Uterus (tissue), 4 donors: ENCODE results near the gene NUCKS1. TPM values are rescaled to one million over a fixed set of nuclear protein-coding genes. Genes with fewer than 3 reads are reported as not detected.

Source experiments
- DNase-seq, 2 donors: peaks; one replicate each; pipeline ENCODE4 v3.0.0-alpha.2; 2019 to 2020
- H3K27ac ChIP-seq, 2 donors: fragments of 200-600 bp; sonication (generic); 1 replicate in 1 of 2; 2 replicates in 1 of 2; pipeline ENCODE4 v1.5.1; 2016 to 2018
- H3K27me3 ChIP-seq, 2 donors: fragments of 200-600 bp; sonication (generic); one replicate each; pipeline ENCODE4 v1.5.1; 2018 to 2019; ENCODE audit warnings: control low read depth in 1 of 2
- H3K36me3 ChIP-seq, 2 donors: fragments of 200-600 bp; sonication (generic); one replicate each; pipeline ENCODE4 v1.5.1; 2019; ENCODE audit warnings: control low read depth in 1 of 2
- H3K4me1 ChIP-seq, 2 donors: fragments of 200-600 bp; sonication (generic); one replicate each; pipeline ENCODE4 v1.5.1; 2018 to 2019; ENCODE audit warnings: control low read depth in 1 of 2
- H3K4me3 ChIP-seq, 2 donors: fragments of 200-600 bp; sonication (generic); 1 replicate in 1 of 2; 2 replicates in 1 of 2; pipeline ENCODE4 v1.5.1; 2018 to 2019; ENCODE audit warnings: mild to moderate bottlenecking in 1 of 2
- H3K9me3 ChIP-seq, 2 donors: fragments of 200-600 bp; sonication (generic); one replicate each; pipeline ENCODE4 v1.5.1; 2019; ENCODE audit warnings: control low read depth in 1 of 2
- POLR2A ChIP-seq, 2 donors: fragments of 450-650 bp; IDR thresholded peaks; one replicate each; pipeline ENCODE4 v1.6.1; 2016; ENCODE audit warnings: antibody characterized with exemption in 2 of 2, mild to moderate bottlenecking in 1 of 2, moderate library complexity in 1 of 2
- intact Hi-C: fragments of 100-400 bp; cut with DNase I; formaldehyde crosslinking; loops from one replicate; pipeline ENCODE4 v1.15.1; 2023; ENCODE audit warnings: low total_unique reads
- total RNA-seq, 4 donors: library from RNA; depleted of rRNA in 3 of 4; stranded (reverse); fragments of >200 nt in 3 of 4; gene quantifications; one replicate each; pipeline versions ENCODE4 v1.1.0 to v1.2.4, GENCODE V29; 2014 to 2023
- TF ChIP-seq, protein P1 (sequence below), 4 experiments: fragments of 200-600 bp in 2 of 4; fragments of 450-650 bp in 2 of 4; sonication (generic) in 2 of 4; IDR thresholded peaks; one replicate each; pipeline ENCODE4 v1.5.1; 2016 to 2019; ENCODE audit warnings: antibody characterized with exemption in 4 of 4, mild to moderate bottlenecking in 2 of 4, moderate library complexity in 1 of 4
- donor health status: DM: yes; HTN: yes; CAD: no.

The NUCKS1 gene
- total RNA-seq, 4 donors from 2014 or later, result 59.4 to 286 (median 159) TPM

DNA sequence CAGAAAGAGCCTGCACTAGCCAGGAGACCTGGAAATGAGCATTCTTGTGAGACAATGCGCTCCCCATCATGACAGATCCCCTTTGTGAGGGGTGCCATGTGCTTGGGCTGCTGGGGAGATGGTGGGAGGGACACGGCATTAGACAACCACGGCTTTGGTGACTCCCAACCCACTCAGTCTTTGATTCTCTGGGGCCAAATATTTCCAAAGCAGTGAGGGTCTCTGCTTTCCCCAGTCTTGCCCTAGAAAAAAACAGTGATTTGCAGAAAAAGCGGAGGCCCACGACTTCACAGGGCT is 79.9 kb downstream of the NUCKS1 start:
- no peaks in the 10 kb centered on the region for H3K9me3 ChIP-seq
- no peaks in the 10 kb centered on the region for H3K4me1 ChIP-seq
- H3K27me3 ChIP-seq, result no peaks in the 10 kb centered on the region
- TF ChIP-seq POLR2A (IDR thresholded peaks at IDR 0.05), result no peak
- TF ChIP-seq, protein P1, sequence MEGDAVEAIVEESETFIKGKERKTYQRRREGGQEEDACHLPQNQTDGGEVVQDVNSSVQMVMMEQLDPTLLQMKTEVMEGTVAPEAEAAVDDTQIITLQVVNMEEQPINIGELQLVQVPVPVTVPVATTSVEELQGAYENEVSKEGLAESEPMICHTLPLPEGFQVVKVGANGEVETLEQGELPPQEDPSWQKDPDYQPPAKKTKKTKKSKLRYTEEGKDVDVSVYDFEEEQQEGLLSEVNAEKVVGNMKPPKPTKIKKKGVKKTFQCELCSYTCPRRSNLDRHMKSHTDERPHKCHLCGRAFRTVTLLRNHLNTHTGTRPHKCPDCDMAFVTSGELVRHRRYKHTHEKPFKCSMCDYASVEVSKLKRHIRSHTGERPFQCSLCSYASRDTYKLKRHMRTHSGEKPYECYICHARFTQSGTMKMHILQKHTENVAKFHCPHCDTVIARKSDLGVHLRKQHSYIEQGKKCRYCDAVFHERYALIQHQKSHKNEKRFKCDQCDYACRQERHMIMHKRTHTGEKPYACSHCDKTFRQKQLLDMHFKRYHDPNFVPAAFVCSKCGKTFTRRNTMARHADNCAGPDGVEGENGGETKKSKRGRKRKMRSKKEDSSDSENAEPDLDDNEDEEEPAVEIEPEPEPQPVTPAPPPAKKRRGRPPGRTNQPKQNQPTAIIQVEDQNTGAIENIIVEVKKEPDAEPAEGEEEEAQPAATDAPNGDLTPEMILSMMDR (IDR thresholded peaks at IDR 0.05), result no peak
- H3K27ac ChIP-seq, result no peak overlapping the region
- intact Hi-C loops, result no loop called here
- H3K4me3 ChIP-seq, result no peak overlapping the region
- no peak for DNase-seq
- H3K36me3 ChIP-seq, result no peaks in the 10 kb centered on the region

DNA sequence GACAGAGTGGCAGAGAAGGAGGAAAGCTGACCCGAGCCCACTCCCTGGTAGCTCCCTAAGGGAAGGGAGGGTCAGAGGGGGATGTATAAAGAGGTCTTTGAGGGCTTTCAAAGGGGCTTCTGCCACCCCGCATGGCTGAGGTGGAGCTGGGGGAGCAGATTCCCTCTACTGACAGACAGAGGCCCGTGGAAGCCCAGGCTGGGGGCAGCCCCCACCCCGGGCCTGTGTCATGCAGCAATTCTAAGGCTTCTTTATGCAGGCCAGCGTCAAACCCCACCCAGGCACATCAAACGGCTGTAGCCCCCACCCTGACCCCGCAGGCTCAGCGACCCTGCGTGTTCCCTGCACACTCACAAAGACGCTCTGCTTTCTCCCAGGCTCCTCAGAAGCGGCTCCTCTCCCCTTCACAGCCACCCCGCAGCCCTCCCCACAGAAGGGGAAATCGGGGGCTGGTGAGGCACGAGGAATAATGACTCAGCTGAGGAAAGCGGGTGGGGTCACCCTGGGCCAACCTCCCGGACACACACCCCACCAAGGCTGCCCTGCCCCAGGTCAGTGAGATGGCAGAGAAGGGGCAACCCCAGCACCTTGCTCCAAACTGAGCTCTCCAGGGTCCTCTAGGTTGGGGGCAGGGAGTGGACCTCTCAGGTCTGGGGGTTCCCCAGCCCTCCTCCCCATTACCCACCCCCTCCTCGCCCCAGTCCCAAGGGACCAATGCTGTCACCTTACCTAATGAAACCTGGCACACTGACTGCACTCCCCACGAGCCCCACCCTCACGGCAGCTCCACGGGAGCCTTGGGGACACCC is 80.4 kb downstream of the NUCKS1 start:
- Histone ChIP-seq H3K36me3 (no peaks in the 10 kb centered on the region), H3K4me3 (no peak overlapping the region), H3K27ac (no peak overlapping the region), H3K4me1 (no peaks in the 10 kb centered on the region), H3K27me3 (no peaks in the 10 kb centered on the region), H3K9me3 (no peaks in the 10 kb centered on the region)
- TF ChIP-seq, protein P1 (IDR thresholded peaks at IDR 0.05), result no peak
- TF ChIP-seq POLR2A (IDR thresholded peaks at IDR 0.05), result no peak
- no peak for DNase-seq
- intact Hi-C loops, result no loop called here

DNA sequence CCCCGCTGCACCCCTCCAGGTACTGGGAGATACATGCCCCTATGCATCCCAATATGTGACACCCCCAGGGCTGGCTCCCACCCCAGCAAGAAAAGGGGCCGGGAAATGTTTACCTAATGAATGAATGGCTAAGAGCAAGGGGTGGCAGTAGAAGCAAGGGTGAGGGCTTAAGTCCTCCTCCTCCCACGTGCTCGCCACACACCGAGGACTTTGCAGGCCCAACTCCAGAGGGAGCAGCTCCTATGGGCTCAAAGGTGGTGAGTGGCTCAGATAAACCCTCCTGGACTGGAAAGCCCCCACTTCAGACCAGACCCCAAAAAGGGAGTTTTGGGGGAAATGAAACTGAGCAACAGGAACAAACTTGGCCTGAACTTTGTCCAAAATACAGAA is 81.0 kb downstream of the NUCKS1 start:
- Histone ChIP-seq H3K4me1 (no peaks in the 10 kb centered on the region), H3K9me3 (no peaks in the 10 kb centered on the region), H3K27me3 (no peaks in the 10 kb centered on the region), H3K36me3 (no peaks in the 10 kb centered on the region), H3K27ac (no peak overlapping the region), H3K4me3 (no peak overlapping the region)
- no peak for DNase-seq
- intact Hi-C loops, result no loop called here
- TF ChIP-seq POLR2A (IDR thresholded peaks at IDR 0.05), result no peak
- TF ChIP-seq, protein P1 (IDR thresholded peaks at IDR 0.05), result no peak

DNA sequence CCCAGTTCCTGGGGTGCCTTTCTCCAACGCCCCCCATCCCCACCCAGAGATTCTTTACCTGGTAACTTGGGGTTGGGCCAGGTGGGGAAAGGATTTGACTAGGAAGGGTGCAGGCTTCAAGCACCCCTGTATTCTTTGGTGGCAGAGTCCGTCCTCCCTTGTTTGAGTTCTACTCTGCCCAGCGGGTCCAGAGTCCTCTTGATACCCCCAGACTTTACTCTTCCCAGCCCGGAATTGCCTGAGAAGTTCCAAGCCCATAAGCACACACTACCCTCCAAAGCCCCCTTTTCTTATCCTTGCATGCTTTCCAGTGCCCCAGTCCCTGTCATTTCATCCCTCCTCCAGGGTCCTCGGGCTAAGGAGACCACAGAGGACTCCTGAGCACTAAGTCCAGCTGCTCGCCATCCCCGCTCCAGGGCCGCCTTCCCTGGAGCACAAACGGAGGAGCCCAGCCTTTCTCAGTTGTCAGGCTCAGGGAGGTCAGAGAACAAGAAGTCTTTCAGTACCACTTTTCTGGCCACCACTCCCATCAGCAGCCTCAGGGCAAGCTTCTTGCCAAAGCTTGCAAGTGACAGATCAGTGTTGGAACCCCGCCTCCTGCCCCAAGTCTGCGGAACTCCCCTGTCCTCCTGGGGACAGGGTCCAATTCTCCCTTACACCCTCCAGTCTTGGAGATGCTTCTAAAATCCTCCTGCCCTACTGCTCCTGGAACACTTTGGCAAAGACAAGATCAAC is 81.9 kb downstream of the NUCKS1 start:
- Histone ChIP-seq H3K27ac (no peak overlapping the region), H3K4me1 (no peaks in the 10 kb centered on the region), H3K36me3 (no peaks in the 10 kb centered on the region), H3K27me3 (no peaks in the 10 kb centered on the region), H3K9me3 (no peaks in the 10 kb centered on the region), H3K4me3 (no peak overlapping the region)
- no peak for DNase-seq
- intact Hi-C loops, result no loop called here
- TF ChIP-seq, protein P1 (IDR thresholded peaks at IDR 0.05), result no peak
- no peak for TF ChIP-seq POLR2A (IDR thresholded peaks at IDR 0.05)
